Lower lobe of right lung (tissue), 2 donors: ENCODE measurements around the gene CC2D2A. TPM values are rescaled to one million over a fixed set of nuclear protein-coding genes. Genes with fewer than 3 reads are reported as not detected.

ENCODE experiments used
- ATAC-seq, 2 donors: fragments of 200-7000 bp; cut with Tn5 transposase; one replicate each; pipeline ENCODE4 v1.9.1; 2020 to 2022; ENCODE audit warnings: mild to moderate bottlenecking in 2 of 2, moderate library complexity in 2 of 2
- DNase-seq: peaks from one replicate; pipeline ENCODE4 v3.0.0-alpha.2; 2020
- H3K27ac ChIP-seq: fragments of 200-600 bp; one replicate; pipeline ENCODE4 v1.8.0; 2022
- H3K27me3 ChIP-seq: fragments of 200-600 bp; one replicate; pipeline ENCODE4 v1.8.0; 2022; ENCODE audit warnings: low read depth
- H3K36me3 ChIP-seq: fragments of 200-600 bp; one replicate; pipeline ENCODE4 v1.8.0; 2022; ENCODE audit warnings: mild to moderate bottlenecking
- H3K4me1 ChIP-seq: fragments of 200-600 bp; one replicate; pipeline ENCODE4 v1.8.0; 2022
- H3K4me3 ChIP-seq: fragments of 200-600 bp; one replicate; pipeline ENCODE4 v1.8.0; 2022; ENCODE audit warnings: mild to moderate bottlenecking
- H3K9me3 ChIP-seq: fragments of 200-600 bp; one replicate; pipeline ENCODE4 v1.8.0; 2022
- CTCF ChIP-seq: fragments of 200-600 bp; IDR thresholded peaks from one replicate; pipeline ENCODE4 v1.8.0; 2022; ENCODE audit warnings: antibody characterized with exemption, mild to moderate bottlenecking
- intact Hi-C: fragments of 100-400 bp; cut with DNase I; formaldehyde crosslinking; loops from one replicate; pipeline ENCODE4 v1.11.0; 2022
- total RNA-seq: library from RNA; stranded (reverse); fragmentation: NEBNext Ultra II Directional; extraction: Animal tissue kit (Norgen Biotek cat#: 25700); gene quantifications from one replicate; pipeline ENCODE4 v1.2.1, GENCODE V29; 2021
- donor health status: DM: no; HTN: yes; CAD: no; lungs with severe emphysema.

The CC2D2A gene
- total RNA-seq, 1 donor from 2014 or later = 21.2 TPM

- Histone ChIP-seq H3K4me1 (peaks cover 8% of the 10 kb centered on the region), H3K27ac (peak overlapping the region; percentile 70), H3K36me3 (peaks cover 23% of the 10 kb centered on the region), H3K4me3 (no peak overlapping the region), H3K9me3 (no peaks in the 10 kb centered on the region), H3K27me3 (no peaks in the 10 kb centered on the region)
- DNase-seq (no peak), ATAC-seq (peak; percentile 89 to 97)
- TF ChIP-seq CTCF = no peak
- intact Hi-C loops = no loop called here
Observed at GRCh38 chr4:15551740-15552446, 82.2 kb downstream of the CC2D2A start.

DNA sequence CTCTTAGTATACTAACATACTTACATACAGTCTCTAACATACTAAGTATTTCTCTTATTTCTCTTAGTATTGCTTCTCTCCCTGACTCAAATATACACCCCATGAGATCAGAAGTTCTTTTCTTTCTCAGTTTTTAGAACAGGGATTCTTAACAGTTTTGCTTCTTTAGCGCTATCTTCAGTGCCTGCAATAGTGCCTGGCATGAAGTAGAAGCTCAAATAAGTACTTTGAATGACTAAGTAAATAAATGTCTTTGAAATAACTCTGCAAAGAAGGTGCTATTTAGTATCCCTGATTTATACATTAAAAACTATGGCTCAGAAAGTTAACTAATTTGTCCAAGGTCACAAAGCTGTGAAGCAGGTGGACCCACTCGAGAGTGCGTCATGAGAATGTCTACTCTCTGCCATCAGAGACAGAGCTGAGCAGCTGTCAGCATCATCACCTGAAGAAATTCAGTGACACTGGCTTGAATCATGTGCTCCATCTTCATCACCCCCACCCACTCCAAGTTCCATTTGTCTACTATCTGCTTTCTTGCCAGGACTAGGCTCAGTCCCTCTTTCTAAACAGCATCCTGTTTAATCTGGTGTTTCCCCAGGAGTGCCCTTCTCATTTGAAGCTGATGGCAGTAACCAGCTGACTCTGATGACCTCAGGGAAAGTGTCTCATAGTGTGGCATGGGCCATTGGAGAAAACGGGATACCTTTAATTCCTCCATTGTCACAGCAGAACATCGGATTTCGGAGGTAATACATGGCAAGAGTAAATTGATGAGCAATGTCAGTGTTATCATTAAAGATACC is 83.1 kb downstream of the CC2D2A start:
- Histone ChIP-seq H3K36me3 (peaks cover 28% of the 10 kb centered on the region), H3K27ac (peak overlapping the region; percentile 70), H3K9me3 (no peaks in the 10 kb centered on the region), H3K4me1 (no peaks in the 10 kb centered on the region), H3K4me3 (no peak overlapping the region), H3K27me3 (no peaks in the 10 kb centered on the region)
- no peak for TF ChIP-seq CTCF
- intact Hi-C loops = no loop called here
- peak; percentile 46 to 74 for ATAC-seq
- no peak for DNase-seq

- Histone ChIP-seq H3K27me3 (no peaks in the 10 kb centered on the region), H3K9me3 (no peaks in the 10 kb centered on the region), H3K4me3 (no peak overlapping the region), H3K36me3 (peaks cover 39% of the 10 kb centered on the region), H3K4me1 (no peaks in the 10 kb centered on the region), H3K27ac (no peak overlapping the region)
- intact Hi-C loops = no loop called here
- no peak for ATAC-seq
- TF ChIP-seq CTCF = no peak
- DNase-seq = no peak
Observed at GRCh38 chr4:15556511-15557092, 86.9 kb downstream of the CC2D2A start.

DNA sequence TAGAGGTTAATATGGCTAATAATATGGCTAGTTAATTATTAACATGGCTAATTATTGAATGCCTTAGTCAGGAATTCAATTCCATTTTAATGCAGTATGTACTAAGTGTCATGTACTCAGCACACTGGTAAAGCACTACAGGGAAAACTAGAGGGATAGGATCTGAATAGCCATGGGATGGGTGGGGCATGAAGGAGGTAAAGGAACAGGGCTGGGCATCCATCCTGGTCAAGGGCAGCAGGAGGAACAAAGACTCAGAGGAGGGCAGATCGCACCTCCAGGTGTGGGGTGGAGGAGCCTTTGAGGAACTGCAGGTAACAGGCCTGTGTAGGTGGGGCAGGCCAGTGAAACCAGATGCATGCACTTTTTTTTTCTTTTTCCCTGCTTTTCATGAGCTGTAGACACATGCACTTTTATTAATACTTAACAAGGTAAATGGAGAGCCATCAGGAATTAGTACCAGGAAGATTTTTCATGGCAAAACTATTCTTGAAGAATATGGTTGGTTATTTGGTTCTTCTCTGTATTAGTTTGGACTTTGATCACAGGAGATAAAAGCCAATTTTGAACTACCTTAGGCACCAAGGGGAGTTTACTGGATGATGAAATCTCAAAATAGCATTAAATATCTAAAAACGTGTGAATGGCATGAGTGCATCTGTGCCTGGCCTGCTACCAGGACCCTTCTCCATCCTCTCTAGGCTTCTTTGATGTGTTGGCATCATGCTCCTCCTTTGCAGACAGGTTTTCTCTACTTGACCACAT is 88.3 kb downstream of the CC2D2A start:
- no peak for TF ChIP-seq CTCF
- H3K4me1 ChIP-seq = no peaks in the 10 kb centered on the region
- no peak overlapping the region for H3K27ac ChIP-seq
- ATAC-seq (no peak), DNase-seq (no peak)
- H3K36me3 ChIP-seq = peaks cover 40% of the 10 kb centered on the region
- intact Hi-C loops = no loop called here
- no peak overlapping the region for H3K4me3 ChIP-seq
- no peaks in the 10 kb centered on the region for H3K9me3 ChIP-seq
- H3K27me3 ChIP-seq = no peaks in the 10 kb centered on the region

GRCh38 chr4:15558561-15558960 is 88.9 kb downstream of the CC2D2A start:
- Histone ChIP-seq H3K4me3 (no peak overlapping the region), H3K27ac (no peak overlapping the region), H3K27me3 (no peaks in the 10 kb centered on the region), H3K9me3 (no peaks in the 10 kb centered on the region), H3K4me1 (no peaks in the 10 kb centered on the region), H3K36me3 (peaks cover 40% of the 10 kb centered on the region)
- intact Hi-C loops = no loop called here
- no peak for TF ChIP-seq CTCF
- ATAC-seq (no peak), DNase-seq (no peak)
